ENCODE data around the gene PAMR1.
"Not testable (repeated sequence)": the region's sequence is repeated elsewhere in the genome, so short reads cannot be mapped to it uniquely, and the experiment has no call there.

The PAMR1 gene

GRCh38 chr11:35525501-35526175 is at the start of gene PAMR1:
PAMR1 (minus strand) TSS chr11:35525616; CDS start chr11:35525585, 31 bp downstream.
- DNase-seq = peak; percentile 32

GRCh38 chr11:35571696-35572095 is 46.3 kb upstream of the PAMR1 start:
- DNase-seq = no peak

GRCh38 chr11:35567737-35568465 is 42.5 kb upstream of the PAMR1 start:
- DNase-seq = no peak

- no peak for DNase-seq
Measured at GRCh38 chr11:35566885-35567284, 41.5 kb upstream of the PAMR1 start.

GRCh38 chr11:35566181-35566580 is 40.8 kb upstream of the PAMR1 start:
- DNase-seq = no peak

- DNase-seq = no peak
Measured at GRCh38 chr11:35564245-35564595, 38.8 kb upstream of the PAMR1 start.

GRCh38 chr11:35563484-35564244 is 38.2 kb upstream of the PAMR1 start:
- DNase-seq = no peak

- DNase-seq = no peak
Measured at GRCh38 chr11:35559949-35560348, 34.5 kb upstream of the PAMR1 start.

- no peak for DNase-seq
Measured at GRCh38 chr11:35558513-35558912, 33.1 kb upstream of the PAMR1 start.

- no peak for DNase-seq
Measured at GRCh38 chr11:35555488-35555887, 30.1 kb upstream of the PAMR1 start.

GRCh38 chr11:35554491-35555437 is 29.3 kb upstream of the PAMR1 start:
- DNase-seq = no peak

- no peak for DNase-seq
Measured at GRCh38 chr11:35553831-35554230, 28.4 kb upstream of the PAMR1 start.

GRCh38 chr11:35553021-35553420 is 27.6 kb upstream of the PAMR1 start:
- DNase-seq = no peak

GRCh38 chr11:35552616-35553015 is 27.2 kb upstream of the PAMR1 start:
- no peak for DNase-seq

GRCh38 chr11:35550374-35551036 is 25.1 kb upstream of the PAMR1 start:
- DNase-seq = no peak

- DNase-seq = no peak
Measured at GRCh38 chr11:35549787-35550186, 24.4 kb upstream of the PAMR1 start.

GRCh38 chr11:35548925-35549561 is 23.6 kb upstream of the PAMR1 start:
- DNase-seq = no peak

GRCh38 chr11:35547995-35548394 is 22.6 kb upstream of the PAMR1 start:
- not testable (repeated sequence) for DNase-seq

- no peak for DNase-seq
Measured at GRCh38 chr11:35546317-35546716, 20.9 kb upstream of the PAMR1 start.

- no peak for DNase-seq
Measured at GRCh38 chr11:35545391-35546003, 20.1 kb upstream of the PAMR1 start.

GRCh38 chr11:35543481-35543880 is 18.1 kb upstream of the PAMR1 start:
- no peak for DNase-seq

Data from NCI-H526 treated with DMSO at 0.1 percent for 48 hours (cell line).